HG03139 (cell line): ENCODE data around the gene LLGL2.

ENCODE experiments used
- ATAC-seq: cut with Tn5 transposase; IDR thresholded peaks from one replicate; pipeline ENCODE4 v1.9.1; 2021; ENCODE audit not compliant: unreplicated experiment

Gene LLGL2

DNA sequence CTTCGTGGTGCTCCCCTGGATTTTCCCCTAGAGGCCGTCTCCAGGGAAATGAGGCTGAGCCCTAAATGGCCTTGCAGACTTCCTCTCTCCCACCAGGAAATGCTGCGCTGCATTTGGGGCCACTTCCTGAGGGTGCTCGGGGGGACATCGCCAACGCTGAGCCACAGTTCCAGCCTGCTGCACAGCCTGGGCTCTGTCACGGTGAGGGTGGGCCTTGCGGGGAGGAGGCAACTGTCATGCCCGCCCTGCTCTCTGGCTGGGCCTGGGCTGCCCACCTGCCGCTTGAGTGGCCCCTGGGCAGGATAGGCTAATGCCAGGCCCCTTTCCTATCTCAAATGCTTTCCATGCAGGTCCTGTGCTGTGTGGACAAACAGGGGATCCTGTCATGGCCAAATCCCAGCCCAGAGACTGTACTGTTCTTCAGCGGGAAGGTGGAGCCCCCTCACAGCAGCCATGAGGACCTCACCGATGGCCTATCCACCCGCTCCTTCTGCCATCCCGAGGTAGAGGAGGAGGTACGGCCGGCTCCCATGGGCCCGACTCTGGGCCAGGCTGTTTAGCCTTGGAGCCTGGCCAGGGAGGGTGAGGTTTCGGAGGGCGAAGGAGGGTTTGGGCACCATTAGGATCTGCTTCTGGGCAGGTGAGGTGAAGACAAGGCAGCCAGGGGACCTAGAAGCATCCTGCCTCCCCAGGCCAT is 34.4 kb upstream of the LLGL2 start:
- ATAC-seq = no peak

DNA sequence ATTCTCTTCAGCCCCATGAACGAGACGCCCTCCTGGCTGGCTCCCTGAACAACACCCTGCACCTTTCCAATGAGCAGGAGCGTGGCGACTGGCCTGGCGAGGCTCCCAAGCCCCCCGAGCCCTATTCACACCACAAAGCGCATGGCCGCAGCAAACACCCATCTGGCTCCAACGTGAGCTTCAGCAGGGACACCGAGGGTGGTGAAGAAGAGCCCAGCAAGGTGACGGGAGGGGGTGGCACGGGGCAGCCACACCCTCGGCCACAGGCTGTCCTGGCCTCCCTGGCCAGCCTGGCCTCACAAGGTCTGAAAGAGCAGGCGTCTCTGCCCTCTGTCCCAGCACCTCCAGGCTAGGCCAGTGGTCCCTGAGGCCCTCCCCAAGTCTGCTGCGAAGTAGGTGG is 33.8 kb upstream of the LLGL2 start:
- ATAC-seq = no peak

DNA sequence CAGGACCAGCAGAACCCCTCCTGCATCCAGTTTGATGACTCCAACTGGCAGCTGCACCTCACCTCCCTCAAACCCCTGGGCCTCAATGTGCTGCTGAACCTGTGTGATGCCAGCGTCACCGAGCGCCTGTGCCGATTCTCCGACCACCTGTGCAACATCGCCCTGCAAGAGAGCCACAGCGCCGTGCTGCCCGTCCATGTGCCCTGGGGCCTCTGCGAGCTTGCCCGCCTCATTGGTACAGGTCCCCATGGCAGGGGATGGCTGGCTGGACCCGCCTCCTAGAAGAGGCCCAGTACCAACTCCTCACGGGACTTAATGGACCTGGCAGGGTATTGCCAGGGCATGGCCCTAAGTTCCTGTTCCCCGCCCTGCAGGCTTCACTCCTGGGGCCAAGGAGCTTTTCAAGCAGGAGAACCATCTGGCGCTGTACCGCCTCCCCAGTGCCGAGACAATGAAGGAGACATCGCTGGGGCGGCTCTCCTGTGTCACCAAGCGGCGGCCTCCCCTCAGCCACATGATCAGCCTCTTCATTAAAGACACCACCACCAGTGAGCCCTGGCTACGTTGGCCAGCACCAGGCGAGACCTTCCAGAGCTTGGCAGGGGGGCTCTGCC is 32.8 kb upstream of the LLGL2 start:
- no peak for ATAC-seq

DNA sequence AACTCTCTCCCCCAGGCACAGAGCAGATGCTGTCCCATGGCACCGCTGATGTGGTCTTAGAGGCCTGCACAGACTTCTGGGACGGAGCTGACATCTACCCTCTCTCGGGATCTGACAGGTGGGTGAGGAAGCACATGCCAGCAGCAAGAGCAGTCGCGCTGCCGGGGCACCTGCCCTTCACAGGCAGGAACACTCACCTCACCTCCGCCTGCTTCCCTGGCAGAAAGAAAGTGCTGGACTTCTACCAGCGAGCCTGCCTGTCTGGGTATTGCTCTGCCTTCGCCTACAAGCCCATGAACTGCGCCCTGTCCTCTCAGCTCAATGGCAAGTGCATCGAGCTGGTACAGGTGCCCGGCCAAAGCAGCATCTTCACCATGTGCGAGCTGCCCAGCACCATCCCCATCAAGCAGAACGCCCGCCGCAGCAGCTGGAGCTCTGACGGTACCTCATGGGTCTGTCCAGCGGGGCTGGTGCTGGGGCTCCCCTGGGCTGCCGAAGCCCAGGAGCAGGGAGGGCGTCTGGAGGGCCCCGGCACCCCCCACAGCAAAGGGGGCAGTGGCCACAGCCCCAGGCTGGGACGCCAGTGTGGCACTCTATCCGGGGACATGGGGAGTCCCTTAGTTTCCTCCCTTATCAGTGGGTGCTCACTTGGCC is 31.9 kb upstream of the LLGL2 start:
- no peak for ATAC-seq

DNA sequence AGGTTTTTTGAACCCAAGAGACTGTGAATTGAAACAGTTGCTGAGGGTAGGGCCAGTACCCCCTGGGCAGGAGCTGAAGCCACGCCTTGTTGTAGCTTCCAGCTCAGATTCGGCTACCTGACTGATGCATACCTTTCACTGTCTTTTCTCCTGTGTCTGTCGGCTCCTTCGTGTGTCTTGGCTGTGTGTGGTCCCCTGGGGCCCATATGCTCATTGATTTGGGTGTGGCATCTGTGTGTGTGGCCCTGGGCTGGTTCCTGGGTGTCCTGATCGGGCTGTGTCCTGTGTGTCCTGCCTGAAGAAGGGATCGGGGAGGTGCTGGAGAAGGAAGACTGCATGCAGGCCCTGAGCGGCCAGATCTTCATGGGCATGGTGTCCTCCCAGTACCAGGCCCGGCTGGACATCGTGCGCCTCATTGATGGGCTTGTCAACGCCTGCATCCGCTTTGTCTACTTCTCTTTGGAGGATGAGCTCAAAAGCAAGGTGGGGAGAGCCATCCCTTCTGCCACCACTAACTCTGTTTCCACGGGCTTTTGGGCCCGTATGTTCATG is 31.1 kb upstream of the LLGL2 start:
- no peak for ATAC-seq

DNA sequence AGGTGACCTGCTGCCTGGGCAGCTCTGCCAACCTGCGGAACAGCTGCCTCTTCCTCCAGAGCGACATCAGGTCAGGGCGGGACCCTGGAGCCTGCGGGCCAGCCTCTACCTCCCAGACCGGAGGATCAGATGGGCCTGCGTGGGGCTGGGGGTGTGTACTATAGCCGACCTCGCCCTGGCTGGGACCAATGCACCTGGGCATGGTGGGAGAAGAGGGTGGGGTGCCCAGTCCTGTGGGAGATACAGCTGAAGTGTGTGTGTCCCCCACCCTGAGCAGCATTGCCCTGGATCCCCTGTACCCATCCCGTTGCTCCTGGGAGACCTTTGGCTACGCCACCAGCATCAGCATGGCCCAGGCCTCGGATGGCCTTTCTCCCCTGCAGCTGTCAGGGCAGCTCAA is 29.5 kb upstream of the LLGL2 start:
- ATAC-seq = no peak

DNA sequence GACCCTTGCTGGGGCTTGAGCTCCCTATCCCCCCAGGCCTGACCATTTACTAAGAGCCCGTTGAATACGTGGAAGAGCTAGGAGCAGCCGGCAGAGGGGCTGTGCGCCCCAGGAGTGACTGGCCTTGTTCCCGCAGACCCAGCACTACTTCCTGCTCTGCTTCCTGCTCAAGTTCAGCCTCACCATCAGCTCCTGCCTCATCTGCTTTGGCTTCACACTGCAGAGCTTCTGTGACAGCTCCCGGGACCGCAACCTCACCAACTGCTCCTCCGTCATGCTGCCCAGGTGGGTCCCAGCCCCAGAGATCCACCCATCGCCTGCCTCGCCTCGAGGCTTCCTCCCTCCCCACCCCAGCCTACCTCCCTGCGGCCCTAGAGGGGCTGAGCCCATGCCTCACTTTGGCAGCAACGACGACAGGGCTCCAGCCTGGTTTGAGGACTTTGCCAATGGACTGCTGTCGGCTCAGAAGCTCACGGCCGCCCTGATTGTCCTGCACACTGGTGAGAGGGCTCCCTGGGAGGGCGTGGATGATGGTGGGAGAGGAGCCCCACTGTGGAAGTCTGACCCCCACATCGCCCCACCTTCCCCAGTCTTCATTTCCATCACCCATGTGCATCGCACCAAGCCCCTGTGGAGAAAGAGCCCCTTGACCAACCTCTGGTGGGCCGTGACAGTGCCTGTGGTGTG is 27.3 kb upstream of the LLGL2 start:
- ATAC-seq = no peak

DNA sequence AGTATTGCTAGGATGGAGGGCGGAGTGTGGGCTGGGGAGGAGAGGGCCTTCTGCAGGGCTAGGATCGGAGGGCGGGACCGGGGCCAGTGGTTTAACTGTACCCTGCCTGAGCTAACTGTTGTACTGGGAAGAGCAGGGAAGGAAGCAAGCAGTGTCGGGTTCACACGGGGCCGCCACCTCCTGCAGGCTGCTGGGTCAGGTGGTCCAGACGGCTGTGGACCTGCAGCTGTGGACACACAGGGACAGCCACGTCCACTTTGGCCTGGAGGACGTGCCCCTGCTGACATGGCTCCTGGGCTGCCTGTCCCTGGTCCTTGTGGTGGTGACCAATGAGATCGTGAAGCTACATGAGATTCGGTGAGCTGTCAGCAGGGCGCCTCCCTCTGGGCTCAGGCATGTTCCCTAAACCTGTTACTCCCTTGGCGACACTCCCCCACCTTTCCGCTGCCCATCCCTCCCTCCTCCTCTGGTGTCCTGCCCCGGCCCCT is 26.7 kb upstream of the LLGL2 start:
- no peak for ATAC-seq

DNA sequence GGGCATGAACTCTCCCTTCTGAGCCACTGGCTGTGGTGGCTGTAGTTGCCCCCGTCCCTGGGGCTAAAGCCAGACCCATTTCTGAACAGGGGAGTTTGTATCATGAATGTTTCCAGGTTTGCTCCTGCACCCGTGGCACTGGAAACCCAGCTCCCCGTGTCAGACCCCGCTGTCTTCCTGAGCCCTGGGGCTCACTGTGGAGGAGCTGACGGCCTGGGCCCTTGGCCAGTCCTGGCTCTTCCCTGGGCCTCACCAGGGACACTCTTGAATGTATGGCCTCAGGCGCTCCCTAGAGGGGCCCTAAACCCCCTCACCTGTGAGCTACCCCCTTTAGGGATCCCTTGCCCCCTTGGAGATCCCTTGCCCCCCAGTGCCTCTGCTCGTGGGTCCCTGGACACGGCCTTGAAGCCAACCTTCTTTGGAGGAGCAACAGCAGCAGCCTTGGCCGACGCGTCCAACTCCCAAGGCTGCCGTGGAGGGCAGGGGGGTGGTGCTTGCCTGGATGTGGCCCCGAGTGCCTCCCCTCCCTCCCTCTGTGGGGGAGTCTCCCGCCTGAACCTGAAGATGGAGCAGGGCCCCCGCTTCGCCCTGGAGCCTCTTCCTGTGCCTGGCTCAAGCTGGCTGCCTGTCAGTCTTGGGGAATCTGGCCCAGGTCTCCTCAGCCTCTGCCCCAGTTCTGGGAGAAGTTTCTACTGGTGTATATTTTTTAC is 26.0 kb upstream of the LLGL2 start:
- ATAC-seq = no peak

DNA sequence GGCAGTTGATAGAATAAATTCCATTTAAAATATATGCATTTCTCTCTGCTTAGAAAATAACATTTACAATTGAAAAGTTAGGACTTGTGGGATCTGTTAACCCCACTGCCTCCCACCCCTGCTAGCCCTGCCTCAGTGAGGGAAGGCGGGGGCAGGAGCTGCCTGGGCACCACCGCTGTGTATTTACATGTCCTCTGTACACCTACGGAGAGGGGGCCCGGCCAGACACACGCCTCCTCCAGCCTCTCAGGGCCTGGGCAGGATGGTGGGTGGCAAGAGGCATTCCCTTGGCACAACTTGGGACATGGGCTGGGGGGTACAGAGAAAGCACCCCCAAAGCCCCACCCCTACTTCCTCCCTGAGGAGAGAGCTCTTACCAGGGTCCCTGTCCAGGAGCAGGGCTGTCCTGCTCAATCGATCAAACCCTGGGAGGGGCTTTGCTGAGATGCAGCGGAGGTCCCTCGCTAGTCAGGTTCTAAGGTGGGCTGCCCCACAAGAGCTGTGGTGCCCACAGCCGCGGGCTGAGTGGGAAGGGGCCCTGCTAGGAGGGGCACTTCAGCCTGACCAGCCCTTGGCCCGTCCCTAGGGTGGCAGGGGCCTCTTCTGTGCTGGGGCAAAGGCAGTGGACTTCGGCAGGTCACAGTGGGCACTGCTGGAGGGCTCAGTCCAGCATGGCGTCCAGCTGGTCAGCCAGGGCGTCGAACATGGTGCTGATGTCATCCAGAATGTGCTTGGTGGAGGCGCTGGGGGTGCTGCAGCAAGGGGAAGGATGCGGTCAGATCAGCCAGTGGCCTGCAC is 24.9 kb upstream of the LLGL2 start:
- ATAC-seq = no peak

DNA sequence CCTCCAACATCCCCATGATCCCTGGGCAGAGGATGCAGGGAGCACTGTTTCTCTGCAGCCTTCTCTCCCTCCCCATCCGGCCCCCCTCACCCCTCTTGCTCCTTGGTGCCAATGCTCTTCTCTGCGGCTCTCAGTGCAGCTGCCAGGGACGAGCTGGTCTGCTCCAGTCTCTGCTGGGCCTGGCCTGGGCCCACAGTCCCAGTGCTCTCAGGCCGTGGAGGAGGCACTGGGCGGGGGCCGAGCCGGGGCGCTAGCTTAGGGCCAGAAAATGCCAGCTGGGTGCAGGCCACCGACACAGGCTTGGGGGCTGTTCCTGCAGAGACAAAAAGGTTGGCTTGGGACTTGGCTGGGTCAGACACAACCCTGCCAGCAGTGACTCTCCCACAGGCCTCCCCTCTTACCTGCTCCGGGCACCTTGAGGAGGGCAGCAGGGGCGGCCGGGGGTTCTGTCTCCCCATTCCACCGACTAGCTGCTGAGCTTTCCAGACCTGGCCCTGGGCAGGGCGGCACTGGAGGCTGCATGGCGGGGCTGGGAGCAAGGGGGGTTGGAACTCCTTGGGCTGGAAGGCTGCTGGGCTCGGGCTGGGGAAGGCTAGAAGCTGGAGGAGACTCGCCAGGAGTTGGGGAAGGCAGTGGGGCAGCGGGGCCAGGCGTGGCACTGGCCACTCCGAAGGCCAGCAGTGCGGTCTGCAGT is 24.0 kb upstream of the LLGL2 start:
- no peak for ATAC-seq

DNA sequence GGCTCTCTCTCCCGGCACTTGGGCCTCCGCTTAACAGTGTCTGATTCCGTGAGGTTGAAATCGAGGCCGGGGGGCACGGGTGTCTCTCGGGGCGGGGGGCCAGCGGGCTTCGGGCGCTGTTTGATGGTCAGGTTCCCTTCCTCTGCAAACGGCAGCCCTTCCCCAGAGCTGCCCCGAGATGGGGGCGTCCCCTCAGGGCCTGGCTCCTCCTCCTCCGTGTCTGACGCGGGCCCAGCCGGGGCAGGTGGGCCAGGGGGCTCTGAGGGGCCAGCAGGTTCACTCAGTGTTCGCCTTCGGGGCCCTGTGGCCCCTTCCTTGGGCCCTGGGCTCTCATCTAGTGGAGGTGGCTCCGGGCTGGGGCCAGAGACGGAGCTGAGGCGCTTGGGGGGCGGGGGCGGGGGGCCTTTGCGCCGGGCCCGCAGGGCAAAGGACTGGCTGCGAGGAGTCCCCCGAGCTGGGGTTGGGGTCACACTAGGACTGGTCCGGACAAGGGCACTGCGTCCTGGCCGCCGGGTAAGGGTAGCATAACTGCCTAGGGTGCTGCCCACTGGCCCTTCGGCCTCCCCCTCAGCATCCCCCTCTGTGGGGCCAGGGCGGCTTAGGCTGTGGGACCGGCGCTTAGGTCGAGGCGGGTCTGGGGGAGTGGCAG is 23.3 kb upstream of the LLGL2 start:
- ATAC-seq = no peak

DNA sequence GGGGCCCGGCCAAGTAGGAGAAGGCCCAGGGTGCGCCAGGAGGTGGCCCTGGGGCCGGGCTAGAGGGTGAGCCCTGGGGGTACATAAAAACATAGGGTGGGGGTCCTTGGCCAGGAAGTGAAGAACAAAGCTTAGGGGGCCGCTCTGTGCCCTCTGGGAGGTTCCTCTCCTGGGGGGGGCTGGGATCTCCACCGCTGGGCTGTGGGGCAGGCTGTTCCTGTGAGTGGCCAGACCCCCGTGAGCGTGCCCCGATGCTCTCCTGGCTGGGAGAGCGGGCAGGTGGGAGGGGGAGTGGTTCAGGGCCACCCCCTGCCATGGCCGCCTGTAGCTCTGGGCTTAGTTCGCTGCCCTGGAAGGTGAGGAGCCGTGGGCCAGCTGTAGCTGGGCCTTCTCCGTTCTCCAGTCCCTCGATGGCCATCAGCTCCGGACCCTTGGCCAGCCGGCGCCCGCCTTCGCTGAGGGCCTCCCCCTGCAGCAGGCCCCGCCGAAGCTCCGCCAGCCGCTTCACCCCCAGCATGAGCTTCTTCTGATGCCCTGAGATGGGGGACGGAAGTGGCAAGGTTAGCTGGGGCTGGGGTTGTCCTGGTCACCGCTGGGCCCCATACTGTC is 22.7 kb upstream of the LLGL2 start:
- no peak for ATAC-seq

DNA sequence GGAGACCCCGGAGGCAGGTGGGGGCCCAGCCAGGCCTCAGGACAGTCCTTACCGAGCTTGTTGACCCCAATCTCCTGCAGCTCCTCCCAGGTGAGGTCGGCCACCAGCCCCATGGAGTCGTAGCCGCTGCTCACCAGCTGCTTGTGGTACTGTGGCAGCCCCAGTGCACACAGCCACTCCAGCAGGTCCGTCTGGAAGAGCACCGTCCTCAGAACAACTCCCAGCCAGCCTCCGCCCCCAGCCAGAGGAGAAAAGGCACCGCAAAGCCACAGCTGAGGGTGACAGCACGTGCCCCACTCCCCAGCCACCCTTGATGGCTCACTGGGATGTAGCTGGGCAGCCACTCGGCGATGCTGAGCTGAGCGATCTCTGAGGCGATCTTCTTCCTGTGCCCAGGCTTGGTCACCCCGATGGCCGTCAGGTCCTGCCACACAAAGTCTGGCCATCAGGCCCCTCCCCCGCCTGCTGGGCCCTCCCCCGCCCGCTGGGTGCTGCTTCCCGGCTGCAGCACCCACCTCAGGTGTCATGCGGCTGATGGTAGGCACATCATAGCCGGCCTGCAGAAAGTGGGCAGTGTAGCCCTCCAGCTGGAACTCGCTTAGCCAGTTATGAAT is 22.1 kb upstream of the LLGL2 start:
- no peak for ATAC-seq

DNA sequence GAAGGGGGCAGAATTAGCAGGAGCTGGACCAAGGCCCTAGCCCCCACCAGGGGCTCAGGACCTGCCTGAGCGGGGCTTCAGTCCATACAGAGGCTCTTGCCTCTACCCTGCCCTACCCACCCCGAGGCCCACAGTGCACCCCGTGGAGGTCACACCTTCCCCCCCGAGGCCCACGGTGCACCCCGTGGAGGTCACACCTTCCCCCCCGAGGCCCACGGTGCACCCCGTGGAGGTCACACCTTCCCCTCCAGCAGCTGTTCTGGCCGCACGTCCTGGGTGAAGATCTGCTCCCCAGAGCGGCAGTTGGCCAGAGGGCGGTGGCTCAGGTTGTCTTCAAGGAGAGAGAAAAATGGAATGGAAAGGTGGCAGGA is 21.5 kb upstream of the LLGL2 start:
- ATAC-seq = no peak

DNA sequence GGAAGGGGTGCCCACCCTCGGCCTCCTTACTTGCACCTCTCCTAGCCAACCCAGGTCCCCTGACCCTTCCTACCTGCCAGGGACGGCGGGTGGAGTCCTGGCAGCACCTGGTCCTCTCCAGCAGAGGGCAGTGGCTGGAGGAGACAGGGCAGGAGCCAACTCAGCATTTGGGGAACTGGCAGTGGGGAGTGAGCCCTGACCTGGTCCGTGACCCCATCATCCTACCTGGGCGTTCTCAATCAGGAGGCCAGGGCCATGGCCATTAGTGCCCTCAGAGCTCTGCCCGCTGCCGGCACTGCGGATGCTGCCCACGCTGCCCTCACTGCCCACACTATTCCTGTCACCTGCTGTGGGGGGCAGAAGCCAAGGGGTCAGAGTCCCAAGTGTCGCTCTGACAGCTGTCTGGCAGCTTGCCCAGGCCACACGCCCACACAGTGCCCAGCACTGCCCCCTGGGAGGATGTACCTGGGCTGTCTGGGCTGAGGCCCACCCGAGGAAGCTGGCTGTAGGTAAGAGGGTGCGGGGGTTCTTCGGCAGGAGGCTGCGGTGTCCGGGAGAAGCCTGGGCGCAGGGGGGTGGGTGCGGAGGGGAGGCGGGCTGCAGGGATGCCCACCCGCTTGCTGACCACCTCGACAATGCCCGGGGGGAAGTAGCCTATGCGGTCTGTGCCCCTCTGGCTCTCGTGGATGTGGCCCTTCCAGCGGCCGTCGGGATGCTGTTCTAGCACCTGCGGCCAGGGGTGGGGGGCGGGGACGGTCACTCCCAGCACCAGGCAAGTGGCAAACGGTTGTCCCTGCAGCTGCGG is 20.9 kb upstream of the LLGL2 start:
- no peak for ATAC-seq

DNA sequence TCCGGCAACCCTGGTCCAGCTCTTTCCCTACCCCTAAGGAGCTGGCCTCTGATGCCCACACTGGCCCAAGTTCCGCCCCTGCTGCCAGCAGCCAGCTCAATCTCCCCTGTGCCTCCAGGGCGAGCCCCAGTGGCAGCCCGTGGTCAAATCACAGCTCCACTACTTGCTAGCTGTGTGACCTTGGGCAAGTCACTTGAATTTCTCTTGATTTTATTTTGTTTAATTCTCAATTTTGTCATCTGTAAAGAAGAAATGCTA is 20.4 kb upstream of the LLGL2 start:
- no peak for ATAC-seq

DNA sequence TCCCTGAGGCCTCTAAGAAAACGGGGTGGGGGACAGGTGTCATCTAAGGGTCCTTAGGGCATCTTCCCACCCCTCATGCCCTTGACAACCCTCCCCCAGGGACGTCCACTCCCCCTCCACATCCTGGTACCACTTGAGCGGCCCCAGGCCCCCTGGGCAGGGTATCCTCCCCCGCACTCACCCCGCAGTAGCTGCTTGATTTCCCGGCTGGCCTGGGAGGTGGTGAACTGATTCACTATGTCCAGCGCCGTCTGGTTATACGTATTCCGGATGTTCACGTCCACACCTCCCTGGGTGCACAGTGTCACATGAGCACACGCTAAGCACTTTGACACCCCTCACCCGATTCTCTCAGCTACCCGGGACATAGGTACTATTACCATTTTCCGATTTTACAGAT is 19.9 kb upstream of the LLGL2 start:
- no peak for ATAC-seq
